Astrocyte (in vitro differentiated cells and primary cell): ENCODE results near the gene ZSCAN25. TPM values are rescaled to one million over a fixed set of nuclear protein-coding genes. Genes with fewer than 3 reads are reported as not detected.

Experiments used
- DNase-seq: peaks from one replicate; pipeline ENCODE4 v3.0.0-alpha.2; 2010; ENCODE audit warnings: low read depth
- FAIRE-seq: peaks from 2 replicates; lab custom pipeline; 2011; peaks lifted over from hg19 to GRCh38; lab: Jason Lieb, UNC
- H2AFZ ChIP-seq: 2 replicates; pipeline ENCODE4 v1.6.0; 2012; ENCODE audit warnings: low read depth, low read length, inconsistent platforms
- H3K27ac ChIP-seq: 2 replicates; pipeline ENCODE4 v1.5.1; 2011; ENCODE audit warnings: low read depth, low read length, inconsistent platforms
- H3K27me3 ChIP-seq: 2 replicates; pipeline ENCODE4 v1.6.0; 2011; ENCODE audit warnings: low read length, inconsistent platforms; ENCODE audit not compliant: insufficient read depth
- H3K36me3 ChIP-seq: 2 replicates; pipeline ENCODE4 v1.5.1; 2011; ENCODE audit warnings: low read length, inconsistent platforms; ENCODE audit not compliant: insufficient read depth
- H3K4me1 ChIP-seq: 2 replicates; pipeline ENCODE4 v1.5.1; 2011; ENCODE audit warnings: low read length, inconsistent platforms; ENCODE audit not compliant: insufficient read depth
- H3K4me2 ChIP-seq: 2 replicates; pipeline ENCODE4 v1.6.0; 2012; ENCODE audit warnings: low read length, inconsistent platforms
- H3K4me3 ChIP-seq: 2 replicates; pipeline ENCODE4 v1.5.1; 2011; ENCODE audit warnings: low read depth, mild to moderate bottlenecking, low read length, inconsistent platforms; ENCODE audit not compliant: insufficient read depth
- H3K79me2 ChIP-seq: 2 replicates; pipeline ENCODE4 v1.6.0; 2012; ENCODE audit warnings: mild to moderate bottlenecking, low read length, inconsistent platforms; ENCODE audit not compliant: insufficient read depth
- H3K9ac ChIP-seq: 2 replicates; pipeline ENCODE4 v1.6.0; 2012; ENCODE audit warnings: mild to moderate bottlenecking, low read length, inconsistent platforms
- H3K9me3 ChIP-seq: 2 replicates; pipeline ENCODE4 v1.5.1; 2012; ENCODE audit warnings: low read depth, mild to moderate bottlenecking, low read length, inconsistent platforms; ENCODE audit not compliant: insufficient read depth
- H4K20me1 ChIP-seq: 2 replicates; pipeline ENCODE4 v1.6.0; 2012; ENCODE audit warnings: low read length, inconsistent platforms; ENCODE audit not compliant: insufficient read depth
- H3K27ac Mint-ChIP-seq: one replicate; pipeline ENCODE4 v1.8.0; 2021; ENCODE audit warnings: mild to moderate bottlenecking, mixed read lengths; ENCODE audit not compliant: unreplicated experiment
- H3K27me3 Mint-ChIP-seq: one replicate; pipeline ENCODE4 v1.8.0; 2021; ENCODE audit warnings: low read depth, mixed read lengths; ENCODE audit not compliant: unreplicated experiment
- H3K36me3 Mint-ChIP-seq: one replicate; pipeline ENCODE4 v1.8.0; 2021; ENCODE audit warnings: low read depth, mixed read lengths; ENCODE audit not compliant: unreplicated experiment
- H3K4me1 Mint-ChIP-seq: one replicate; pipeline ENCODE4 v1.8.0; 2021; ENCODE audit warnings: low read depth, mixed read lengths; ENCODE audit not compliant: unreplicated experiment
- H3K4me3 Mint-ChIP-seq: one replicate; pipeline ENCODE4 v1.8.0; 2021; ENCODE audit warnings: mild to moderate bottlenecking, moderate library complexity, mixed read lengths; ENCODE audit not compliant: unreplicated experiment
- H3K9me3 Mint-ChIP-seq: one replicate; pipeline ENCODE4 v1.8.0; 2021; ENCODE audit warnings: mild to moderate bottlenecking, mixed read lengths; ENCODE audit not compliant: unreplicated experiment
- EZH2 ChIP-seq: IDR thresholded peaks from 2 replicates; pipeline ENCODE4 v1.6.1; 2012; ENCODE audit warnings: mild to moderate bottlenecking, low read length, inconsistent platforms; ENCODE audit not compliant: insufficient read depth
- total RNA-seq: library from RNA; stranded (reverse); gene quantifications from 2 replicates; pipeline ENCODE4 v1.2.1, GENCODE V29; 2021
- TF ChIP-seq, protein P1 (sequence below): IDR thresholded peaks from 2 replicates; pipeline ENCODE4 v1.5.1; 2011; ENCODE audit warnings: low read depth, mild to moderate bottlenecking, inconsistent platforms, low read length, moderate library complexity; ENCODE audit not compliant: insufficient read depth

Gene ZSCAN25
- total RNA-seq, 1 donor from 2014 or later, result 14.6 TPM

DNA sequence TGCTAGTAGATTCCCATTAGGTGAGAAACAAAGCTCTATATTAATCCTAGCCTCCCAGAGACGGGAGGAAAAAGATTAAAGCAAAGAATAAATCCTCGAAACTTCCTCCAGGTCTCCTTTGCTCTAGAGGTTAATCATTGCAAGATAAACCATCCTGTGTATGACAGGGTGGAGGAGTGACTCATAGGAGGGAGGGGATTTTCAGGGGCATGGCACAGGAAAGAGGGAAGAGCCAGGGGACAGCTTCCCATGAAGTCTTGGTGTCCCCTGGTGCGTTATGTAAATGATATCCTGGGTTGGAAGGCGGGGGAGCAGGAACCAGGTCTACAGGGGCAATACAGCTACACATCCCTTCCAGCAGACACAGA, 62.3 kb downstream of the ZSCAN25 start:
- FAIRE-seq (no peak), DNase-seq (no peak)
- no peaks in the 10 kb centered on the region for H3K79me2 ChIP-seq
- no peaks in the 10 kb centered on the region for H3K36me3 ChIP-seq
- H3K9ac ChIP-seq, result no peak overlapping the region
- Mint-ChIP-seq H3K36me3 (peaks cover 9% of the 10 kb centered on the region), H3K9me3 (peaks cover 18% of the 10 kb centered on the region), H3K4me3 (no peak overlapping the region), H3K27me3 (no peaks in the 10 kb centered on the region), H3K27ac (no peak overlapping the region), H3K4me1 (peaks cover 11% of the 10 kb centered on the region)
- H4K20me1 ChIP-seq, result no peaks in the 10 kb centered on the region
- no peak overlapping the region for H3K4me3 ChIP-seq
- no peaks in the 10 kb centered on the region for H3K4me1 ChIP-seq
- H3K9me3 ChIP-seq, result no peaks in the 10 kb centered on the region
- H3K27me3 ChIP-seq, result no peaks in the 10 kb centered on the region
- no peak overlapping the region for H3K4me2 ChIP-seq
- H3K27ac ChIP-seq, result no peak overlapping the region
- TF ChIP-seq, protein P1, sequence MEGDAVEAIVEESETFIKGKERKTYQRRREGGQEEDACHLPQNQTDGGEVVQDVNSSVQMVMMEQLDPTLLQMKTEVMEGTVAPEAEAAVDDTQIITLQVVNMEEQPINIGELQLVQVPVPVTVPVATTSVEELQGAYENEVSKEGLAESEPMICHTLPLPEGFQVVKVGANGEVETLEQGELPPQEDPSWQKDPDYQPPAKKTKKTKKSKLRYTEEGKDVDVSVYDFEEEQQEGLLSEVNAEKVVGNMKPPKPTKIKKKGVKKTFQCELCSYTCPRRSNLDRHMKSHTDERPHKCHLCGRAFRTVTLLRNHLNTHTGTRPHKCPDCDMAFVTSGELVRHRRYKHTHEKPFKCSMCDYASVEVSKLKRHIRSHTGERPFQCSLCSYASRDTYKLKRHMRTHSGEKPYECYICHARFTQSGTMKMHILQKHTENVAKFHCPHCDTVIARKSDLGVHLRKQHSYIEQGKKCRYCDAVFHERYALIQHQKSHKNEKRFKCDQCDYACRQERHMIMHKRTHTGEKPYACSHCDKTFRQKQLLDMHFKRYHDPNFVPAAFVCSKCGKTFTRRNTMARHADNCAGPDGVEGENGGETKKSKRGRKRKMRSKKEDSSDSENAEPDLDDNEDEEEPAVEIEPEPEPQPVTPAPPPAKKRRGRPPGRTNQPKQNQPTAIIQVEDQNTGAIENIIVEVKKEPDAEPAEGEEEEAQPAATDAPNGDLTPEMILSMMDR, result no peak
- no peak for TF ChIP-seq EZH2
- H2AFZ ChIP-seq, result no peak overlapping the region

DNA sequence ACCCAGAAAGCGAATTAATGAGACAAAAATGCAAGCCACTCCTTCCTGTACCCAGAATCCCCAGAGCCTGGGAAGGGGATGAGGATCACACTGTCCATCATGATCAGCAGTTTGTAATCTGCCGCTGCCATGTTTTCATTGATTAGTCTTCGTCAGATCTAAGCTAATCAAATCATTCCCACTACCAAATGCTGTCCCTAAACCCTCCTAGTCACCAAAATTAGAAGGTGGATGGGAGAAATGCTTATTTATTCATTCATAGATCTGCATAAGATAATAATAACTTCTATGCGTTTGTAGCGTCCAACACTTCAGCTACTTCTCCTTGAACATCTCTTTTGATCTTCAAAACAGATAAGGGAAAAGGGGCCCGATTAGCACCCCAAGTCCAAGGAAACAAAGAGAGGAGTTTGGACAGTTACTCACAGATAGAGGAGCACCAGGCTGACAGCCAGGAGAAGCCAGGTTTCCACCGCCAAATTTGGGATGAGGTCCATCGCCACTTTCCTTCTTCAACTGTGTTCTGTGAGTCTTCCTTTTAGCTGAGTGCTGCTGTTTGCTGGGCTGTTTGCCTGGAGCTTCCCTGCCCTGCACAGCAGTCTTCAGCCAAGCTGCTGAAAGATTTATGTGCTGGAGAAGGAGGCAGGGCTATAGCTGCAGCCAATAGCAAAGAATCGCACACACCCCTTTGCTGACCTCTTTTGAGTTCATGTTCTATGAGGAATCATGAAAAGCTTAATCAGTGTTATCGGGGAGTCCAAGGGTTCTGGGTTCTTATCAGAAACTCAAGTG, 62.9 kb downstream of the ZSCAN25 start, which contains the start of gene CYP3A5:
Gene CYP3A5 (minus strand): TSS at position 597 of the 792 bp plus-strand sequence. CDS start 100 bp downstream, at position 497.
- DNase-seq (no peak), FAIRE-seq (no peak)
- H4K20me1 ChIP-seq, result no peaks in the 10 kb centered on the region
- H3K4me3 Mint-ChIP-seq, result no peak within 1 kb of the TSS
- no peaks in the 10 kb centered on the region for H3K27me3 ChIP-seq
- no peaks in the 10 kb centered on the region for H3K4me1 ChIP-seq
- no peak within 1 kb of the TSS for H3K27ac ChIP-seq
- TF ChIP-seq EZH2, result no peak
- TF ChIP-seq, protein P1, result no peak
- peaks cover 11% of the 10 kb centered on the region for H3K4me1 Mint-ChIP-seq
- no peaks in the 10 kb centered on the region for H3K9me3 ChIP-seq
- H3K36me3 Mint-ChIP-seq, result peaks cover 9% of the 10 kb centered on the region
- H3K9ac ChIP-seq, result no peak within 1 kb of the TSS
- H3K27ac Mint-ChIP-seq, result no peak within 1 kb of the TSS
- no peaks in the 10 kb centered on the region for H3K36me3 ChIP-seq
- no peaks in the 10 kb centered on the region for H3K27me3 Mint-ChIP-seq
- H3K9me3 Mint-ChIP-seq, result peaks cover 18% of the 10 kb centered on the region
- H3K79me2 ChIP-seq, result no peaks in the 10 kb centered on the region
- no peak within 1 kb of the TSS for H3K4me3 ChIP-seq
- H3K4me2 ChIP-seq, result no peak within 1 kb of the TSS
- H2AFZ ChIP-seq, result no peak within 1 kb of the TSS

Other genes starting within 250 kb of the ZSCAN25 start
- gene ARPC1B, start 242.2 kb upstream of the ZSCAN25 start, total RNA-seq, result 170 and 175 TPM in 2 replicates
- 106 and 111 TPM in 2 replicates for gene PDAP1, start 208.3 kb upstream of the ZSCAN25 start, total RNA-seq
- gene BUD31, start 208.0 kb upstream of the ZSCAN25 start, total RNA-seq, result 167 and 176 TPM in 2 replicates
- 5.8 and 7.4 TPM in 2 replicates for gene PTCD1, start 178.1 kb upstream of the ZSCAN25 start, total RNA-seq
- 42.8 and 46.8 TPM in 2 replicates for gene CPSF4, start 178.0 kb upstream of the ZSCAN25 start, total RNA-seq
- 307 and 329 TPM in 2 replicates for gene ATP5MF, start 150.8 kb upstream of the ZSCAN25 start, total RNA-seq
- 18.3 and 21.7 TPM in 2 replicates for gene ZNF789, start 144.1 kb upstream of the ZSCAN25 start, total RNA-seq
- 20.0 and 25.7 TPM in 2 replicates for gene ZNF394, start 116.7 kb upstream of the ZSCAN25 start, total RNA-seq
- 15.3 and 16.4 TPM in 2 replicates for gene ZKSCAN5, start 112.3 kb upstream of the ZSCAN25 start, total RNA-seq
- 4.7 TPM in 2 replicates for gene FAM200A, start 64.8 kb upstream of the ZSCAN25 start, total RNA-seq
- gene ZNF655, start 58.3 kb upstream of the ZSCAN25 start, total RNA-seq, result 54.1 and 59.7 TPM in 2 replicates
- gene TMEM225B, start 18.7 kb upstream of the ZSCAN25 start, total RNA-seq, result 0.23 and 0.43 TPM in 2 replicates
- gene CYP3A5, start 63.0 kb downstream of the ZSCAN25 start, total RNA-seq, result 0.07 TPM in 1 of 2 replicates, not detected in the other
- gene CYP3A7, start 118.2 kb downstream of the ZSCAN25 start, total RNA-seq, result not detected in 2 replicates
- not detected in 2 replicates for gene CYP3A4, start 167.2 kb downstream of the ZSCAN25 start, total RNA-seq
- not detected in 2 replicates for gene CYP3A43, start 211.1 kb downstream of the ZSCAN25 start, total RNA-seq